B cell (primary cell): Measurements from ENCODE around the gene RASSF3. TPM values are rescaled to one million over a fixed set of nuclear protein-coding genes. Genes with fewer than 3 reads are reported as not detected.

Experiments used
- ATAC-seq: fragments of 200-7000 bp; cut with Tn5 transposase; one replicate; pipeline ENCODE4 v1.10.0; 2021; ENCODE audit warnings: low read depth, mild to moderate bottlenecking, moderate number of reproducible peaks, moderate library complexity
- CTCF ChIA-PET: fragments of 350-600 bp; sonication (Branson Sonifier 250); formaldehyde crosslinking; loops from one replicate; lab custom pipeline; 2021; ENCODE audit warnings: antibody characterized with exemption, inconsistent platforms; lab: Charles Lee
- POLR2A ChIA-PET: fragments of 350-600 bp; sonication (Branson Sonifier 250); formaldehyde crosslinking; loops from one replicate; lab custom pipeline; 2021; ENCODE audit warnings: antibody characterized with exemption; lab: Charles Lee
- DNase-seq: peaks from one replicate; pipeline ENCODE4 v3.0.0; 2013
- H2AFZ ChIP-seq: 2 replicates; pipeline ENCODE4 v1.6.1; 2012; ENCODE audit warnings: mild to moderate bottlenecking, low read depth, low read length; ENCODE audit not compliant: insufficient read depth, poor library complexity, severe bottlenecking
- H3K27ac ChIP-seq, 2 donors: 1 replicate in 1 of 2; 2 replicates in 1 of 2; pipeline ENCODE4 v1.5.1; 2012 to 2013; ENCODE audit warnings: low read length in 2 of 2, mild to moderate bottlenecking in 2 of 2, moderate library complexity in 1 of 2
- H3K27me3 ChIP-seq, 4 experiments: fragments of 200-600 bp in 1 of 4; sonication (generic) in 1 of 4; replicated peaks in 1 of 4; 1 replicate in 2 of 4; 2 replicates in 2 of 4; pipeline versions ENCODE4 v1.6.1 to v1.7.0; 2013 to 2016; ENCODE audit warnings: low read length in 3 of 4, mild to moderate bottlenecking in 2 of 4, mixed read lengths in 1 of 4, moderate library complexity in 1 of 4; ENCODE audit not compliant: insufficient read depth in 4 of 4, control insufficient read depth in 3 of 4; ENCODE audit errors: control extremely low read depth in 1 of 4
- H3K36me3 ChIP-seq, 2 experiments: replicated peaks in 1 of 2; 1 replicate in 1 of 2; 2 replicates in 1 of 2; pipeline versions ENCODE4 v1.6.1 to v1.7.1; 2013; ENCODE audit warnings: low read length in 1 of 2; ENCODE audit not compliant: insufficient read depth in 2 of 2, control insufficient read depth in 1 of 2; ENCODE audit errors: control extremely low read depth in 1 of 2, extremely low read depth in 1 of 2
- H3K4me1 ChIP-seq, 2 donors: fragments of 200-600 bp in 1 of 2; sonication (generic) in 1 of 2; 1 replicate in 1 of 2; 2 replicates in 1 of 2; pipeline versions ENCODE4 v1.5.1 to v1.6.1; 2013 to 2017; ENCODE audit warnings: low read length in 2 of 2; ENCODE audit not compliant: control insufficient read depth in 2 of 2, insufficient read depth in 2 of 2
- H3K4me2 ChIP-seq: replicated peaks from 2 replicates; pipeline ENCODE3; 2012; ENCODE audit warnings: mild to moderate bottlenecking, low read depth, low read length; ENCODE audit not compliant: poor library complexity, severe bottlenecking
- H3K4me3 ChIP-seq, 5 experiments: fragments of 200-600 bp in 1 of 5; sonication (generic) in 1 of 5; 1 replicate in 3 of 5; 2 replicates in 2 of 5; pipeline versions ENCODE4 v1.5.1 to v1.7.0; 2011 to 2016; ENCODE audit warnings: low read length in 4 of 5, mild to moderate bottlenecking in 4 of 5, low read depth in 2 of 5, control low read depth in 1 of 5, moderate library complexity in 1 of 5; ENCODE audit not compliant: insufficient read depth in 1 of 5; ENCODE audit errors: control extremely low read depth in 1 of 5, extremely low read depth in 1 of 5
- H3K79me2 ChIP-seq: fragments of 200-600 bp; sonication (generic); one replicate; pipeline ENCODE4 v1.6.0; 2016; ENCODE audit warnings: low read length; ENCODE audit not compliant: control insufficient read depth, insufficient read depth
- H3K9ac ChIP-seq: fragments of 200-600 bp; sonication (generic); 2 replicates; pipeline ENCODE4 v1.6.1; 2017; ENCODE audit warnings: mild to moderate bottlenecking, low read length, moderate library complexity
- H3K9me3 ChIP-seq, 3 donors: one replicate each; pipeline versions ENCODE4 v1.6.1 to v1.7.1; 2013; ENCODE audit warnings: low read length in 2 of 3; ENCODE audit not compliant: control insufficient read depth in 2 of 3, insufficient read depth in 1 of 3; ENCODE audit errors: control extremely low read depth in 1 of 3
- H4K20me1 ChIP-seq: 2 replicates; pipeline ENCODE4 v1.6.0; 2012; ENCODE audit warnings: mild to moderate bottlenecking, low read length; ENCODE audit not compliant: insufficient read depth, control insufficient read depth, poor library complexity, severe bottlenecking
- H3K27ac Mint-ChIP-seq: one replicate; pipeline ENCODE4 v1.8.0; 2021; ENCODE audit warnings: mixed read lengths
- H3K27me3 Mint-ChIP-seq: one replicate; pipeline ENCODE4 v1.8.0; 2021; ENCODE audit warnings: mixed read lengths
- H3K4me1 Mint-ChIP-seq: one replicate; pipeline ENCODE4 v1.8.0; 2021; ENCODE audit warnings: mixed read lengths
- H3K4me3 Mint-ChIP-seq: one replicate; pipeline ENCODE4 v1.8.0; 2021; ENCODE audit warnings: mixed read lengths
- H3K9me3 Mint-ChIP-seq: one replicate; pipeline ENCODE4 v1.8.0; 2022; ENCODE audit warnings: mixed read lengths; ENCODE audit not compliant: insufficient read depth
- EZH2 ChIP-seq: IDR thresholded peaks from 2 replicates; pipeline ENCODE4 v1.6.1; 2012; ENCODE audit warnings: borderline replicate concordance, low read depth, mild to moderate bottlenecking, moderate library complexity, low read length; ENCODE audit not compliant: insufficient read depth, poor library complexity, severe bottlenecking
- WGBS: methylation state at CpG from one replicate; pipeline ENCODE4 v1.1.5; 2013; ENCODE audit warnings: missing lambda C conversion rate; ENCODE audit not compliant: insufficient coverage; 5-methylcytosine and 5-hydroxymethylcytosine counted together
- intact Hi-C: fragments of 100-400 bp; cut with micrococcal nuclease; formaldehyde crosslinking; loops from one replicate; pipeline ENCODE4 v1.10.0; 2022
- polyA plus RNA-seq: library from polyadenylated mRNA; depleted of rRNA; stranded (reverse); fragments of >200 nt; gene quantifications from 2 replicates; pipeline ENCODE4 v1.2.3, GENCODE V29; 2012
- total RNA-seq, 2 donors: library from RNA; stranded (reverse); fragments of 120-200 nt in 1 of 2; gene quantifications; 1 replicate in 1 of 2; 2 replicates in 1 of 2; pipeline versions ENCODE4 v1.2.3 to v1.2.4, GENCODE V29; 2013 to 2022
- TF ChIP-seq, protein P1 (sequence below): fragments of 200-600 bp; IDR thresholded peaks from one replicate; pipeline ENCODE4 v1.8.0; 2022; ENCODE audit warnings: antibody characterized with exemption, mild to moderate bottlenecking

The RASSF3 gene
- total and polyA plus RNA-seq, 2 donors (not counting 1 experiment from before 2014, with no cell fraction given): 25.8 to 104 TPM

DNA sequence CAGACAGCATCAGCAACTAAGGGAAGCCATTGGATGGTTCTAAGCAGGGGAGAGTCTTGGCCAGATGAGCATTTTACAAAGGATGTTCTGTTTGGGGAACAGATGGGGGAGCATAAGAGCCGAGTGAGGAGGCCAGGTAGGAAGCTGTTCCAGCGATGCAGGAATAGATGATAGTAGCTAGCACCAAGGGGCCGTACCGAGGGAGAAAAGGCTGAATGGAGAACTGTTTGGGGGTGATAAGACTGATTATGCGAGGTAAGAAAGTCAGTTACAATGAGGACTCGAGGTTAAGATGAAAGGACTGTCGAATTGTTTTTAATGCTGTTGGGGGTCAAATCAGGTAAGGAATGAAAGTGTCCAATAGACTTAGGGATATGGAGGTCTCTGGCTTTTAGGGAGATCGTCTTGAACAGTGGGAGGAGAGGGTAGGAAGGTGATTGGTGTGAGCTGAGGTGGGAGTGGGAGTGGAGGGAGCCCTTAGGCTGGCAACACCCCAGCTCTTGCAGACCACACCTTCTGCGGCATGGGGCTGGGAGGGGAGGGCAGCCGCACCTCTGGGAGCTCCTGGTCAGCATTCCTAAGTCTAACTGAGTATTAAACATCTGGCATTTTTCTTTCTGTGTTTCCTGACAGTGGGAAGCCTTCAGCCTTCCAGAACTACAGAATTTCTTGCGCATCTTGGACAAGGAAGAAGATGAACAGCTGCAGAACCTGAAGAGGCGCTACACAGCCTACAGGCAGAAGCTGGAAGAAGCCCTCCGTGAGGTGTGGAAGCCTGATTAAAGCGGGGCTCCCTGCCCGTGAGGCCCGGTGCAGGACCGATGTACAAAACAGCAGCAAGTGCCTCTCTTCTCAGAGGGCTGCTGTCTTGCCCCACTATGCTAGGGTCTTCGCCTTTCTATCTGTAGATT, 84.1 kb downstream of the RASSF3 start:
- POLR2A ChIA-PET: interaction anchor here (1.1 kb wide), 1 partner anchor 146 kb away, joined by 3 read pairs; no protein-coding TSS in a partner anchor
- intact Hi-C loops: no loop called here
- 93% methylated on average over 17 of the region's 18 CpGs for WGBS
- H3K9me3 Mint-ChIP-seq: no peaks in the 10 kb centered on the region
- H3K9me3 ChIP-seq: no peaks in the 10 kb centered on the region
- no peak overlapping the region for H3K4me3 Mint-ChIP-seq
- CTCF ChIA-PET: interaction anchor here (1.0 to 18.0 kb wide), 8 partner anchors 14 to 150 kb away, joined by 3 to 352 read pairs (median 7); no protein-coding TSS in a partner anchor
- H3K27me3 ChIP-seq: no peaks in the 10 kb centered on the region
- H3K4me1 ChIP-seq: peaks cover 0 to 13% of the 10 kb centered on the region in 2 donors
- H3K4me1 Mint-ChIP-seq: peaks cover 21% of the 10 kb centered on the region
- DNase-seq (no peak), ATAC-seq (no peak)
- H3K9ac ChIP-seq: no peak overlapping the region
- H3K4me2 ChIP-seq: no peak overlapping the region
- H3K27me3 Mint-ChIP-seq: no peaks in the 10 kb centered on the region
- peaks cover 6 to 65% of the 10 kb centered on the region in 2 experiments for H3K36me3 ChIP-seq
- H3K27ac Mint-ChIP-seq: peak overlapping the region; percentile 57
- no peak overlapping the region for H2AFZ ChIP-seq
- no peak overlapping the region for H3K4me3 ChIP-seq
- peaks cover 15% of the 10 kb centered on the region for H4K20me1 ChIP-seq
- TF ChIP-seq, protein P1, sequence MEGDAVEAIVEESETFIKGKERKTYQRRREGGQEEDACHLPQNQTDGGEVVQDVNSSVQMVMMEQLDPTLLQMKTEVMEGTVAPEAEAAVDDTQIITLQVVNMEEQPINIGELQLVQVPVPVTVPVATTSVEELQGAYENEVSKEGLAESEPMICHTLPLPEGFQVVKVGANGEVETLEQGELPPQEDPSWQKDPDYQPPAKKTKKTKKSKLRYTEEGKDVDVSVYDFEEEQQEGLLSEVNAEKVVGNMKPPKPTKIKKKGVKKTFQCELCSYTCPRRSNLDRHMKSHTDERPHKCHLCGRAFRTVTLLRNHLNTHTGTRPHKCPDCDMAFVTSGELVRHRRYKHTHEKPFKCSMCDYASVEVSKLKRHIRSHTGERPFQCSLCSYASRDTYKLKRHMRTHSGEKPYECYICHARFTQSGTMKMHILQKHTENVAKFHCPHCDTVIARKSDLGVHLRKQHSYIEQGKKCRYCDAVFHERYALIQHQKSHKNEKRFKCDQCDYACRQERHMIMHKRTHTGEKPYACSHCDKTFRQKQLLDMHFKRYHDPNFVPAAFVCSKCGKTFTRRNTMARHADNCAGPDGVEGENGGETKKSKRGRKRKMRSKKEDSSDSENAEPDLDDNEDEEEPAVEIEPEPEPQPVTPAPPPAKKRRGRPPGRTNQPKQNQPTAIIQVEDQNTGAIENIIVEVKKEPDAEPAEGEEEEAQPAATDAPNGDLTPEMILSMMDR: no peak
- TF ChIP-seq EZH2: no peak
- H3K27ac ChIP-seq: peak overlapping the region in 1 of 2 donors; percentile 15
- H3K79me2 ChIP-seq: peaks cover 33% of the 10 kb centered on the region

DNA sequence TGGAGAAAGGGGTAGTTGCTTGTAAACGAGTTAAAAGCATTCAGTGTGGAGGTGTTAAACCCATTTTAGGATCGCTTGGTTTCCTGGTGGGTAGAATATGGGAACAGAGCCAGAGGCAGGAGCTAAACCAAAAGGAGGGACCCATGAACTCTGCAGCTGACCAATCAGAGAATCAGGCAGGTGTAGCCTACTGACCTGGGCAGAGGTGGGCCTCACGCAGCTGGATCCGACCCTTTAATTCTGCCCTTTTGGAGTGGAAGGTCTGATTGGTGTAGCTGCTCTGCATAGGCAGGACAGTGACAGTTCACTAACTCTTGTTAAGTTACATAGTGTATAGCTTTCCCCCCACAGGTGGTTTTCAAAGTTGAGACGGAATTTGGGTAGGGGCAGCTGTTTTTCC, 85.3 kb downstream of the RASSF3 start:
- H3K36me3 ChIP-seq: peaks cover 6 to 73% of the 10 kb centered on the region in 2 experiments
- H3K4me3 Mint-ChIP-seq: no peak overlapping the region

More for the DNA sequence above, 85.3 kb downstream of the RASSF3 start:
- Histone ChIP-seq H3K4me1 (peaks cover 0 to 13% of the 10 kb centered on the region in 2 donors), H3K9me3 (no peaks in the 10 kb centered on the region), H3K9ac (no peak overlapping the region), H3K27ac (peak overlapping the region in 1 of 2 donors; percentile 8), H3K4me3 (no peak overlapping the region), H3K79me2 (peaks cover 23% of the 10 kb centered on the region), H2AFZ (no peak overlapping the region), H3K4me2 (no peak overlapping the region), H3K27me3 (no peaks in the 10 kb centered on the region), H4K20me1 (peaks cover 10% of the 10 kb centered on the region)
- ChIA-PET CTCF (interaction anchor here (0.6 to 18.0 kb wide), 12 partner anchors 12 to 151 kb away, joined by 3 to 352 read pairs (median 9); partner anchors contain the start of gene RASSF3), POLR2A (interaction anchor here (0.7 to 1.1 kb wide), 2 partner anchors 75 to 148 kb away, joined by 3 to 5 read pairs; no protein-coding TSS in a partner anchor)
- DNase-seq (no peak), ATAC-seq (no peak)
- no peaks in the 10 kb centered on the region for H3K27me3 Mint-ChIP-seq
- H3K27ac Mint-ChIP-seq: peak overlapping the region; percentile 5
- H3K4me1 Mint-ChIP-seq: peaks cover 21% of the 10 kb centered on the region
- intact Hi-C loops: no loop called here
- WGBS: 64% methylated on average over 2 of the region's 5 CpGs
- no peaks in the 10 kb centered on the region for H3K9me3 Mint-ChIP-seq
- TF ChIP-seq, protein P1: no peak
- no peak for TF ChIP-seq EZH2
